HG02798 (cell line): ENCODE data around the gene C4orf51.
A peak's percentile ranks its signal among the peaks of the same experiment; 100 is the strongest.

ENCODE experiments used
- ATAC-seq: cut with Tn5 transposase; IDR thresholded peaks from one replicate; pipeline ENCODE4 v1.9.1; 2021; ENCODE audit warnings: mild to moderate bottlenecking; ENCODE audit not compliant: unreplicated experiment, poor library complexity

The C4orf51 gene

GRCh38 chr4:145703850-145704497, 24.0 kb downstream of the C4orf51 start:
- ATAC-seq = no peak

- ATAC-seq = peak; percentile 24
Measured at GRCh38 chr4:145709336-145709735, 29.4 kb downstream of the C4orf51 start.

- peak; percentile 88 for ATAC-seq
Measured at GRCh38 chr4:145709843-145710242, 29.9 kb downstream of the C4orf51 start.

GRCh38 chr4:145716200-145716599, 36.3 kb downstream of the C4orf51 start:
- no peak for ATAC-seq

- ATAC-seq = no peak
Measured at GRCh38 chr4:145716661-145717200, 36.8 kb downstream of the C4orf51 start.

- peak; percentile 84 for ATAC-seq
Measured at GRCh38 chr4:145719752-145720624, 40.0 kb downstream of the C4orf51 start.

GRCh38 chr4:145720656-145721055, 40.7 kb downstream of the C4orf51 start:
- peak; percentile 38 for ATAC-seq

GRCh38 chr4:145722561-145722960, 42.6 kb downstream of the C4orf51 start:
- ATAC-seq = no peak

GRCh38 chr4:145723336-145723735, 43.4 kb downstream of the C4orf51 start:
- no peak for ATAC-seq

- no peak for ATAC-seq
Measured at GRCh38 chr4:145730026-145730425, 50.1 kb downstream of the C4orf51 start.

- no peak for ATAC-seq
Measured at GRCh38 chr4:145731028-145731427, 51.1 kb downstream of the C4orf51 start.

GRCh38 chr4:145732001-145732815, 52.3 kb downstream of the C4orf51 start:
- no peak for ATAC-seq

- peak; percentile 83 for ATAC-seq
Measured at GRCh38 chr4:145732895-145733880, 53.2 kb downstream of the C4orf51 start.

GRCh38 chr4:145734031-145734430, 54.1 kb downstream of the C4orf51 start:
- ATAC-seq = no peak

- peak; percentile 67 for ATAC-seq
Measured at GRCh38 chr4:145734576-145735346, 54.8 kb downstream of the C4orf51 start.

- no peak for ATAC-seq
Measured at GRCh38 chr4:145735347-145735675, 55.4 kb downstream of the C4orf51 start.

GRCh38 chr4:145735827-145736226, 55.9 kb downstream of the C4orf51 start:
- ATAC-seq = no peak

- ATAC-seq = no peak
Measured at GRCh38 chr4:145736241-145736831, 56.4 kb downstream of the C4orf51 start.
